ENCODE results near the gene ST6GAL1. TPM values are rescaled to one million over a fixed set of nuclear protein-coding genes. Genes with fewer than 3 reads are reported as not detected.
A peak's percentile ranks its signal among the peaks of the same experiment; 100 is the strongest.
"Not testable (repeated sequence)": the region's sequence is repeated elsewhere in the genome, so short reads cannot be mapped to it uniquely, and the experiment has no call there.

The ST6GAL1 gene
- 10 to 100 TPM; 11.1 to 29.8 (median 18.6) TPM for total RNA-seq

GRCh38 chr3:186930143-186930640 is at the start of gene ST6GAL1:
Gene ST6GAL1 (plus strand): TSS chr3:186930526. CDS start chr3:187042704, 112,178 bp downstream.
- TF ChIP-seq CTCF (IDR thresholded peaks at IDR 0.05 in 4 of 5, conservative IDR thresholded peaks at IDR 0.05 in 1 of 5) (peak; percentile 41 to 74 (median 58)), POLR2A (IDR thresholded peaks at IDR 0.05) (peak; percentile 50 to 59)
- in situ Hi-C loops (cut with MboI; ENCODE audit: low sequenced_read_pairs in 4 of 4) = no loop called here
- peaks cover 27 to 31% of the 10 kb centered on the region in 2 donors for H3K4me1 ChIP-seq
- peak within 1 kb of the TSS; percentile 80 to 99 (median 93) for H3K4me3 ChIP-seq
- no peaks in the 10 kb centered on the region for H3K27me3 ChIP-seq
- intact Hi-C loops (cut with DNase I; ENCODE audit: low total_unique reads) = loop anchor here (2.0 to 5.0 kb wide), 4 partner anchors 13 to 237 kb away; no protein-coding TSS in a partner anchor
- DNase-seq = peak; percentile 58 to 82
- ATAC-seq = peak; percentile 67 to 68
- peak within 1 kb of the TSS; percentile 88 to 96 (median 93) for H3K27ac ChIP-seq
- H3K36me3 ChIP-seq = peaks cover 0 to 4% of the 10 kb centered on the region in 2 donors
- no peaks in the 10 kb centered on the region for H3K9me3 ChIP-seq

GRCh38 chr3:186882150-186882524 is 48.2 kb upstream of the ST6GAL1 start:
- Histone ChIP-seq H3K4me1 (no peaks in the 10 kb centered on the region), H3K27ac (no peak overlapping the region), H3K4me3 (no peak overlapping the region), H3K27me3 (no peaks in the 10 kb centered on the region), H3K36me3 (no peaks in the 10 kb centered on the region), H3K9me3 (no peaks in the 10 kb centered on the region)
- DNase-seq (no peak), ATAC-seq (no peak)
- in situ Hi-C loops (cut with MboI; ENCODE audit: low sequenced_read_pairs in 4 of 4) = no loop called here
- intact Hi-C loops (cut with DNase I; ENCODE audit: low total_unique reads) = no loop called here
- TF ChIP-seq POLR2A (IDR thresholded peaks at IDR 0.05) = no peak
- TF ChIP-seq CTCF (IDR thresholded peaks at IDR 0.05 in 4 of 5, conservative IDR thresholded peaks at IDR 0.05 in 1 of 5) = no peak

GRCh38 chr3:186882881-186883685 is 47.2 kb upstream of the ST6GAL1 start:
- Histone ChIP-seq H3K27me3 (no peaks in the 10 kb centered on the region), H3K4me3 (no peak overlapping the region), H3K9me3 (no peaks in the 10 kb centered on the region), H3K36me3 (no peaks in the 10 kb centered on the region), H3K4me1 (peaks cover 0 to 2% of the 10 kb centered on the region in 2 donors), H3K27ac (no peak overlapping the region)
- DNase-seq = no peak
- no peak for TF ChIP-seq CTCF (IDR thresholded peaks at IDR 0.05 in 4 of 5, conservative IDR thresholded peaks at IDR 0.05 in 1 of 5)
- TF ChIP-seq POLR2A (IDR thresholded peaks at IDR 0.05) = no peak
- intact Hi-C loops (cut with DNase I; ENCODE audit: low total_unique reads) = no loop called here
- in situ Hi-C loops (cut with MboI; ENCODE audit: low sequenced_read_pairs in 4 of 4) = no loop called here
- ATAC-seq = no peak

GRCh38 chr3:186883686-186884058 is 46.7 kb upstream of the ST6GAL1 start:
- Histone ChIP-seq H3K27ac (no peak overlapping the region), H3K9me3 (no peaks in the 10 kb centered on the region), H3K27me3 (no peaks in the 10 kb centered on the region), H3K4me1 (peaks cover 4 to 8% of the 10 kb centered on the region in 2 donors), H3K36me3 (no peaks in the 10 kb centered on the region), H3K4me3 (no peak overlapping the region)
- ATAC-seq (no peak), DNase-seq (no peak)
- TF ChIP-seq CTCF (IDR thresholded peaks at IDR 0.05 in 4 of 5, conservative IDR thresholded peaks at IDR 0.05 in 1 of 5) (no peak), POLR2A (IDR thresholded peaks at IDR 0.05) (no peak)
- intact Hi-C loops (cut with DNase I; ENCODE audit: low total_unique reads) = no loop called here
- in situ Hi-C loops (cut with MboI; ENCODE audit: low sequenced_read_pairs in 4 of 4) = no loop called here

- ATAC-seq; intact Hi-C loops (cut with DNase I; ENCODE audit: low total_unique reads); H3K4me3 ChIP-seq; H3K27ac ChIP-seq; H3K36me3 ChIP-seq; H3K9me3 ChIP-seq; DNase-seq; H3K27me3 ChIP-seq; in situ Hi-C loops (cut with MboI; ENCODE audit: low sequenced_read_pairs in 4 of 4): not testable (repeated sequence)
- H3K4me1 ChIP-seq = peaks cover 10 to 11% of the 10 kb centered on the region in 2 donors
Measured at GRCh38 chr3:186884868-186885267, 45.5 kb upstream of the ST6GAL1 start.

Measured in gastrocnemius medialis (tissue), 4 donors.